PFSK-1 (cell line): Measurements from ENCODE around the gene INS.

Experiments used
- FOXP2 ChIP-seq: optimal IDR thresholded peaks from 2 replicates; pipeline ENCODE3; 2011; ENCODE audit warnings: borderline replicate concordance, control low read depth, inconsistent platforms; ENCODE audit not compliant: insufficient read depth; ENCODE audit errors: extremely low read length, extremely low read depth
- POLR2AphosphoS5 ChIP-seq: IDR thresholded peaks from 2 replicates; pipeline ENCODE4 v1.6.1; 2012; ENCODE audit warnings: low read depth, mild to moderate bottlenecking, control low read depth, low read length, moderate library complexity
- SIN3A ChIP-seq: IDR thresholded peaks from 2 replicates; pipeline ENCODE4 v1.6.1; 2012; ENCODE audit warnings: mild to moderate bottlenecking, low read length, moderate library complexity, borderline replicate concordance; ENCODE audit not compliant: insufficient read depth
- TAF1 ChIP-seq: IDR thresholded peaks from 2 replicates; pipeline ENCODE4 v1.6.1; 2012; ENCODE audit warnings: low read length, control low read depth, borderline replicate concordance; ENCODE audit not compliant: insufficient read depth
- TF ChIP-seq, protein P1 (sequence below), 2 experiments: IDR thresholded peaks; 2 replicates each; pipeline versions ENCODE4 v1.6.1 to v1.8.0; 2011 to 2012; ENCODE audit warnings: low read depth in 2 of 2, low read length in 2 of 2, control low read depth in 1 of 2, inconsistent platforms in 1 of 2, mild to moderate bottlenecking in 1 of 2, moderate library complexity in 1 of 2; ENCODE audit not compliant: insufficient read depth in 1 of 2

DNA sequence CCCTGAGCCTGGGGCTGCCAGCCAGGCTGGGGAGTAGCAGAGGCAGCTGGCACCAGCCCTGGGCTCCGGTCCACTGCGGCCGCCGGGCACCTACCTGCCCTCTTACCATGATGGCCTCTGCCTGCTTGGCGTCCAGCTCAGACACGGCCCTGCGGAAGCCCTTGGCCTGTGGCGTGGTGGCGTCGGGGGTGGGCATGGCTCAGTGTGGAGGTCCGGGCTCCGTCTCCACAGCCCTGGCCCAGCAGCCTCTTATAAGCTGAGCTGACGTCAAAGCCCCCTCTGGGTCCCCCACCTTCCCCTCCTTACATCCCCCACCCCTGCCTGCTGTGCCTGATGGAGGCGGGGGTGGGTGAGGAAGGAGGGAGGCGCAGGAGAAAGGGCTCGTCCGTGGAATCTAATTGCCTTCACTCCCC is 10.6 kb upstream of the INS start, which contains the start of gene TH:
- TF ChIP-seq POLR2AphosphoS5 (no peak), TAF1 (no peak), FOXP2 (no peak), SIN3A (no peak)
- TF ChIP-seq, protein P1, sequence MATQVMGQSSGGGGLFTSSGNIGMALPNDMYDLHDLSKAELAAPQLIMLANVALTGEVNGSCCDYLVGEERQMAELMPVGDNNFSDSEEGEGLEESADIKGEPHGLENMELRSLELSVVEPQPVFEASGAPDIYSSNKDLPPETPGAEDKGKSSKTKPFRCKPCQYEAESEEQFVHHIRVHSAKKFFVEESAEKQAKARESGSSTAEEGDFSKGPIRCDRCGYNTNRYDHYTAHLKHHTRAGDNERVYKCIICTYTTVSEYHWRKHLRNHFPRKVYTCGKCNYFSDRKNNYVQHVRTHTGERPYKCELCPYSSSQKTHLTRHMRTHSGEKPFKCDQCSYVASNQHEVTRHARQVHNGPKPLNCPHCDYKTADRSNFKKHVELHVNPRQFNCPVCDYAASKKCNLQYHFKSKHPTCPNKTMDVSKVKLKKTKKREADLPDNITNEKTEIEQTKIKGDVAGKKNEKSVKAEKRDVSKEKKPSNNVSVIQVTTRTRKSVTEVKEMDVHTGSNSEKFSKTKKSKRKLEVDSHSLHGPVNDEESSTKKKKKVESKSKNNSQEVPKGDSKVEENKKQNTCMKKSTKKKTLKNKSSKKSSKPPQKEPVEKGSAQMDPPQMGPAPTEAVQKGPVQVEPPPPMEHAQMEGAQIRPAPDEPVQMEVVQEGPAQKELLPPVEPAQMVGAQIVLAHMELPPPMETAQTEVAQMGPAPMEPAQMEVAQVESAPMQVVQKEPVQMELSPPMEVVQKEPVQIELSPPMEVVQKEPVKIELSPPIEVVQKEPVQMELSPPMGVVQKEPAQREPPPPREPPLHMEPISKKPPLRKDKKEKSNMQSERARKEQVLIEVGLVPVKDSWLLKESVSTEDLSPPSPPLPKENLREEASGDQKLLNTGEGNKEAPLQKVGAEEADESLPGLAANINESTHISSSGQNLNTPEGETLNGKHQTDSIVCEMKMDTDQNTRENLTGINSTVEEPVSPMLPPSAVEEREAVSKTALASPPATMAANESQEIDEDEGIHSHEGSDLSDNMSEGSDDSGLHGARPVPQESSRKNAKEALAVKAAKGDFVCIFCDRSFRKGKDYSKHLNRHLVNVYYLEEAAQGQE (IDR thresholded peaks at IDR 0.05; ENCODE audit: insufficient read depth in 1 of 2, low read depth in 2 of 2, low read length in 2 of 2): no peak
